Kidney (tissue), 14 donors: ENCODE results near the gene MUC5AC. TPM values are rescaled to one million over a fixed set of nuclear protein-coding genes. Genes with fewer than 3 reads are reported as not detected.
"Not testable (repeated sequence)": the region's sequence is repeated elsewhere in the genome, so short reads cannot be mapped to it uniquely, and the experiment has no call there.

Experiments used
- DNase-seq, 5 donors: peaks; one replicate each; pipeline ENCODE4 v3.0.0-alpha.2; 2013 to 2020
- FAIRE-seq: peaks from 2 replicates; lab custom pipeline; 2012; peaks lifted over from hg19 to GRCh38; lab: Jason Lieb, UNC
- H3K27ac ChIP-seq, 2 donors: one replicate each; pipeline ENCODE4 v1.7.0; 2013; ENCODE audit warnings: low read depth in 2 of 2, low read length in 2 of 2, inconsistent platforms in 1 of 2
- H3K27me3 ChIP-seq: one replicate; pipeline ENCODE4 v1.7.1; 2013; ENCODE audit warnings: low read length, inconsistent platforms; ENCODE audit not compliant: control insufficient read depth, insufficient read depth
- H3K36me3 ChIP-seq, 3 donors: one replicate each; pipeline versions ENCODE4 v1.7.0 to v1.7.1; 2013; ENCODE audit warnings: low read length in 3 of 3, control low read depth in 1 of 3, inconsistent platforms in 1 of 3; ENCODE audit not compliant: insufficient read depth in 3 of 3, control insufficient read depth in 2 of 3
- H3K4me1 ChIP-seq, 3 donors: one replicate each; pipeline versions ENCODE4 v1.7.0 to v1.7.1; 2013; ENCODE audit warnings: low read length in 3 of 3, inconsistent platforms in 1 of 3, low read depth in 1 of 3; ENCODE audit not compliant: control insufficient read depth in 2 of 3, insufficient read depth in 2 of 3
- H3K4me3 ChIP-seq, 3 donors: one replicate each; pipeline versions ENCODE4 v1.7.0 to v1.8.1; 2013; ENCODE audit warnings: low read length in 3 of 3, control low read depth in 1 of 3, inconsistent platforms in 1 of 3
- H3K9ac ChIP-seq, 3 donors: one replicate each; pipeline versions ENCODE4 v1.7.0 to v1.7.1; 2013; ENCODE audit warnings: low read length in 3 of 3, control low read depth in 1 of 3, inconsistent platforms in 1 of 3
- H3K9me3 ChIP-seq, 3 donors: one replicate each; pipeline versions ENCODE4 v1.7.0 to v1.7.1; 2013; ENCODE audit warnings: low read length in 3 of 3, control low read depth in 1 of 3, inconsistent platforms in 1 of 3; ENCODE audit not compliant: control insufficient read depth in 2 of 3, insufficient read depth in 1 of 3
- intact Hi-C: fragments of 100-400 bp; cut with DNase I; formaldehyde crosslinking; loops from one replicate; pipeline ENCODE4 v1.11.1; 2022
- polyA plus RNA-seq: library from polyadenylated mRNA; stranded (reverse); fragments of 350-450 nt; fragmentation: Illumina TruSeq; extraction: RNeasy Lipid Tissue Mini Kit (QIAGEN cat#74804); gene quantifications from one replicate; pipeline ENCODE4 v1.2.3, GENCODE V29; 2014; ENCODE audit warnings: low read depth, low replicate concordance; ENCODE audit not compliant: insufficient read depth
- total RNA-seq: library from RNA; stranded (reverse); fragmentation: NEBNext Ultra II Directional; extraction: Animal tissue kit (Norgen Biotek cat#: 25700); gene quantifications from one replicate; pipeline ENCODE4 v1.2.1, GENCODE V29; 2021
- TF ChIP-seq, protein P1 (sequence below): IDR thresholded peaks from 3 replicates; pipeline ENCODE4 v1.5.1; 2012; ENCODE audit warnings: mild to moderate bottlenecking, moderate library complexity, borderline replicate concordance; ENCODE audit not compliant: insufficient read depth; ENCODE audit errors: extremely low read depth
- donor health status: control.
- donor health status: control.
- donor health status: control.
- donor health status: control.
- donor health status: control.
- donor health status: DM: yes; HTN: yes; CAD: no.
- donor health status: Normal renal cell carcinoma (clear cell type).

Gene MUC5AC
- total and polyA plus RNA-seq, 2 donors from 2014 or later = 0.03 TPM; not detected in 1

DNA sequence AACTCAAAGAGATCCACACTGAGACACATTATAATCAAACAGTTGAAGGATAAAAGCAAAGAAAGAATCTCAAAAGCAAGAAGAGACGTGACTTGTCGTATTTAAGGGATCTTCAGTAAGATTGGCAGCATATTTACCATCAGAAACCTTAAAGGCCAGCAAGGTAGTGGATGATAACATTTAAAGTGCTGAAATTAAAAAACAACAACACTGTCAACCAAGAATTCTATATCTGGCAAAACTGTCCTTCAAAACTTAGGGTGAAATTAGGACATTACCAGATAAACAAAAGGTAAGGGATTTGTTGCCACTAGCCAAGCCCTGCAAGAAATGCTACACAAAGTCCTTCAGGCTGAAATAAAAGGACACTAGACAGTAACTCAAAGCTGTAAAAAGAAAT is 54.1 kb downstream of the MUC5AC start:
- TF ChIP-seq, protein P1, sequence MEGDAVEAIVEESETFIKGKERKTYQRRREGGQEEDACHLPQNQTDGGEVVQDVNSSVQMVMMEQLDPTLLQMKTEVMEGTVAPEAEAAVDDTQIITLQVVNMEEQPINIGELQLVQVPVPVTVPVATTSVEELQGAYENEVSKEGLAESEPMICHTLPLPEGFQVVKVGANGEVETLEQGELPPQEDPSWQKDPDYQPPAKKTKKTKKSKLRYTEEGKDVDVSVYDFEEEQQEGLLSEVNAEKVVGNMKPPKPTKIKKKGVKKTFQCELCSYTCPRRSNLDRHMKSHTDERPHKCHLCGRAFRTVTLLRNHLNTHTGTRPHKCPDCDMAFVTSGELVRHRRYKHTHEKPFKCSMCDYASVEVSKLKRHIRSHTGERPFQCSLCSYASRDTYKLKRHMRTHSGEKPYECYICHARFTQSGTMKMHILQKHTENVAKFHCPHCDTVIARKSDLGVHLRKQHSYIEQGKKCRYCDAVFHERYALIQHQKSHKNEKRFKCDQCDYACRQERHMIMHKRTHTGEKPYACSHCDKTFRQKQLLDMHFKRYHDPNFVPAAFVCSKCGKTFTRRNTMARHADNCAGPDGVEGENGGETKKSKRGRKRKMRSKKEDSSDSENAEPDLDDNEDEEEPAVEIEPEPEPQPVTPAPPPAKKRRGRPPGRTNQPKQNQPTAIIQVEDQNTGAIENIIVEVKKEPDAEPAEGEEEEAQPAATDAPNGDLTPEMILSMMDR = no peak
- intact Hi-C loops = no loop called here
- Histone ChIP-seq H3K4me1 (no peaks in the 10 kb centered on the region), H3K9me3 (peaks cover 0 to 9% (median 3%) of the 10 kb centered on the region in 3 donors), H3K36me3 (no peaks in the 10 kb centered on the region), H3K27me3 (no peaks in the 10 kb centered on the region), H3K4me3 (no peak overlapping the region), H3K9ac (no peak overlapping the region), H3K27ac (no peak overlapping the region)
- DNase-seq (no peak), FAIRE-seq (no peak)

DNA sequence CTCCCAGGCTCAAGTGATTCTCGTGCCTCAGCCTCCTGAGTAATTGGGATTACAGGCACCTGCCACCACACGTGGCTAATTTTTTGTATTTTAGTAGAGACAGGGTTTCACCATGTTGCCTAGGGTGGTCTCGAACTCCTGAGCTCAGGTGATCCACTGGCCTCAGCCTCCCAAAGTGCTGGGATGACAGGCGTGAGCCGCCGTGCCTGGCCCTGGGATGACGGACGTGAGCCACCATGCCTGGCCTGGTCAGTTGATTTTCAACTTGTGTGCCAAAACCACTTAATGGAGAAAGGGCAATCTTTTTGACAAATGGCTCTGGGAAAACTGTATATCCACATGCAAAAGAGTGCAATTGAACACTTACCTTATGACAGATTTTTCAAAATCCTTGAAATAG is 58.1 kb downstream of the MUC5AC start:
- H3K27ac ChIP-seq, H3K4me1 ChIP-seq, intact Hi-C loops, H3K27me3 ChIP-seq, H3K36me3 ChIP-seq, H3K9me3 ChIP-seq, H3K4me3 ChIP-seq, H3K9ac ChIP-seq, FAIRE-seq: not testable (repeated sequence)
- peak in 1 of 5 donors; percentile 37 for DNase-seq

DNA sequence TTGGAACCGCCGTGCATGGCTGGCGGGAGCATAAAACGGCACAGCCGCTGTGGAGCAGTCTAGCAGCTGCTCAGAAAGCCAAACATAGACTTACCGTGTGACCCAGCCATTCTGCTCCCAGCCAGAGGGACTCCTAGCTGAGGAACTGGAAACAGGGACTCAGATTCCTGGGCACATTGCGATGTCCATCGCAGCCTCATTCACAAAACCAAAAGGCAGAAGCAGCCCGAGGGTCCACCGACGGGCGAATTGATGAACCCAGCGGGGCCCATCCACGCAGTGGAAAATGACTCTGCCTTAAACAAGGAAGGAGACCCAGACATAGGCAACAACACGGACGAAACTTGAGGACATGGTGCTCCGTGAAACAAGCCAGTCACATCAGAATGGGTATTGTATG is 59.4 kb downstream of the MUC5AC start:
- Histone ChIP-seq H3K27ac (no peak overlapping the region), H3K27me3 (no peaks in the 10 kb centered on the region), H3K9me3 (peaks cover 0 to 4% (median 0%) of the 10 kb centered on the region in 3 donors), H3K4me3 (no peak overlapping the region), H3K4me1 (no peaks in the 10 kb centered on the region), H3K36me3 (no peaks in the 10 kb centered on the region), H3K9ac (no peak overlapping the region)
- DNase-seq (no peak), FAIRE-seq (no peak)
- intact Hi-C loops = no loop called here
- TF ChIP-seq, protein P1 = no peak

DNA sequence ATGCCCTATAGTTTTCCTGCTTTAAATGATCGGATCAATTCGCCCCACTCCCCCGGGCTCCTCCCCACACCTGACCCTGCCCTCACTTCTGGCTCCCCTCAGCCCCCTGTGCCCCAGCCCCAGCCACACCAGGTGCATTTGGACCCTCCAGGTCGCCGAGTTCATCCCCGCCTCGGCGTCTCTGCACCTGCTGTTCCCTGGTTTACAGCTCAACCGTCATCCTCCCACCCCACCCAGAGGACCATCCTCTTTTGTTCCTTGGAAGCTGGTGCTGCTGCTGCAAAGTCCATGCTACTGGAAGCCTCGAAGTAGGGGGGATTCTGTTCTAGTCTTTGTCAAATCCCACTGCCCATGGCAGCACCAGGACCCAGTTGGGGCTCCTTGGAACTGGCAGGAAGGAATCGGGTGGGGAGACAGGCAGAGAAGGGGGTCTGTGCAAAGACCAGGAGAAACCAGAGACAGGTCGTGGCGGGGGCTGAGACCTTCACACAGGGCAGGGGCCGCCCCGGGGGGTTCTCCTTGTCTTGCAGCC is 60.6 kb downstream of the MUC5AC start:
- Histone ChIP-seq H3K4me3 (no peak overlapping the region), H3K4me1 (no peaks in the 10 kb centered on the region), H3K27me3 (no peaks in the 10 kb centered on the region), H3K27ac (no peak overlapping the region), H3K9ac (no peak overlapping the region), H3K36me3 (no peaks in the 10 kb centered on the region), H3K9me3 (no peaks in the 10 kb centered on the region)
- peak in 2 of 5 donors; percentile 27 to 31 for DNase-seq
- TF ChIP-seq, protein P1 = no peak
- intact Hi-C loops = no loop called here
- no peak for FAIRE-seq
